ENCODE results near the gene RTL5.

Gene RTL5

DNA sequence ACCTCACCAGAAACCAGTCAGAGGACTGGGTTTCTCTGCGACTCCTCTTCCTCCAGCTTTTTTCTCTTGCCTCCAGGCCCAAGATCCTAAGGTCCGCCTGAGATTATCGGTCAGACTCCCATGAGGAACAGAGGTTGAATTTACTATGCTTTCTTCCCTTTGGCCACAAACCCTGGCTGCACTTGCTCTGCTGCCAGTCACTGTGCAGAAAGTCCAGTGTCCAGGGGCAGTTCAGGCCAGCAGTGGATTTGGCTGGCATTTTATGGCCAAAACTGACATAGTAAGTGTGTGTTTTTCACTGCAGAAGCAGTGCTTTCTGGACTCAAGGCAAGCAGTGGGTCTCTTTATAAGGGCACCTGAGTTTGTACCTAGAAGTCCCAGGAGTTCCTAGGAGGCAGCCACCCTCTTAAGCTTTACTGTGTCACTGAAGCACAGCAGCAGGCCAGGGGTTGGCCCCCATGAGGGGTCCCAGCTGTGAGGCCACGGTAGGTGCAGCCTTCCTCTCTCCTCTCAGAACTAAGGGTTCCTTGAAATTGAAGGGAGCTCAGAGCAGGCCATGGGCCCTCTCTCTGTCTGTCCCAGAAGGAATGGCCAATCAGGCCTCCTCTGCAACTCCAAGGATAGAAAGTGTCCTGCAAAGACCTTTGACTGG lies 3.4 kb downstream of the RTL5 start:
- Histone ChIP-seq H3K4me1 (peaks cover 31% of the 10 kb centered on the region), H3K9me3 (ENCODE audit: control insufficient read depth, low read length) (no peaks in the 10 kb centered on the region), H3K27ac (no peak overlapping the region), H3K36me3 (ENCODE audit: control insufficient read depth, insufficient read depth, low read length) (no peaks in the 10 kb centered on the region), H3K27me3 (ENCODE audit: control insufficient read depth, insufficient read depth, low read length) (no peaks in the 10 kb centered on the region), H3K79me2 (no peaks in the 10 kb centered on the region), H2AFZ (no peak overlapping the region), H3K9ac (no peak overlapping the region), H3K4me3 (ENCODE audit: low read depth, low read length) (no peak overlapping the region), H3K4me2 (ENCODE audit: low read length) (no peak overlapping the region)
- TF ChIP-seq, protein P1, sequence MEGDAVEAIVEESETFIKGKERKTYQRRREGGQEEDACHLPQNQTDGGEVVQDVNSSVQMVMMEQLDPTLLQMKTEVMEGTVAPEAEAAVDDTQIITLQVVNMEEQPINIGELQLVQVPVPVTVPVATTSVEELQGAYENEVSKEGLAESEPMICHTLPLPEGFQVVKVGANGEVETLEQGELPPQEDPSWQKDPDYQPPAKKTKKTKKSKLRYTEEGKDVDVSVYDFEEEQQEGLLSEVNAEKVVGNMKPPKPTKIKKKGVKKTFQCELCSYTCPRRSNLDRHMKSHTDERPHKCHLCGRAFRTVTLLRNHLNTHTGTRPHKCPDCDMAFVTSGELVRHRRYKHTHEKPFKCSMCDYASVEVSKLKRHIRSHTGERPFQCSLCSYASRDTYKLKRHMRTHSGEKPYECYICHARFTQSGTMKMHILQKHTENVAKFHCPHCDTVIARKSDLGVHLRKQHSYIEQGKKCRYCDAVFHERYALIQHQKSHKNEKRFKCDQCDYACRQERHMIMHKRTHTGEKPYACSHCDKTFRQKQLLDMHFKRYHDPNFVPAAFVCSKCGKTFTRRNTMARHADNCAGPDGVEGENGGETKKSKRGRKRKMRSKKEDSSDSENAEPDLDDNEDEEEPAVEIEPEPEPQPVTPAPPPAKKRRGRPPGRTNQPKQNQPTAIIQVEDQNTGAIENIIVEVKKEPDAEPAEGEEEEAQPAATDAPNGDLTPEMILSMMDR (IDR thresholded peaks at IDR 0.05): no peak

DNA sequence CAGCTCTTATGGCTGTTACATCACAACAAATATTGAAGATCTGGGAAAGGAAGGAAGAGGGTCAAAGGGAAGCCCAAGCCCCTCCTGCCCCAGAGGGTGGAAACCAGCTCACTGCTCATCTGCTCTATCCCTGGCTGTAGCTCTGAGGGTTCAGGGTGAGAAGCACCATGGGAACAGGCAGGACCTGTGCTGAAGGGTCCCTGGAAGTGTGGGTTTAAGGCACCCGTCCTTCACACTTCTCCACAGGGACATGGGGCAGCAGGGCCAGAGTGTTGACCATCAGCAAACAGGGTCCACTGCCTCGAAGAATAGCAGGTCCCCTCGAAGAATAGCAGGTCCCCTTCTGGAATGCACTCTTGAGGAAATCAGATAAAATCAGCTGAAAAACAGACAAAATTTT lies 4.4 kb downstream of the RTL5 start:
- Histone ChIP-seq H3K79me2 (no peaks in the 10 kb centered on the region), H3K9me3 (ENCODE audit: control insufficient read depth, low read length) (no peaks in the 10 kb centered on the region), H3K4me1 (peaks cover 38% of the 10 kb centered on the region), H3K4me3 (ENCODE audit: low read depth, low read length) (no peak overlapping the region), H3K9ac (no peak overlapping the region), H3K27ac (no peak overlapping the region), H3K4me2 (ENCODE audit: low read length) (no peak overlapping the region), H2AFZ (no peak overlapping the region), H3K36me3 (ENCODE audit: control insufficient read depth, insufficient read depth, low read length) (no peaks in the 10 kb centered on the region), H3K27me3 (ENCODE audit: control insufficient read depth, insufficient read depth, low read length) (no peaks in the 10 kb centered on the region)
- TF ChIP-seq, protein P1 (IDR thresholded peaks at IDR 0.05): no peak

DNA sequence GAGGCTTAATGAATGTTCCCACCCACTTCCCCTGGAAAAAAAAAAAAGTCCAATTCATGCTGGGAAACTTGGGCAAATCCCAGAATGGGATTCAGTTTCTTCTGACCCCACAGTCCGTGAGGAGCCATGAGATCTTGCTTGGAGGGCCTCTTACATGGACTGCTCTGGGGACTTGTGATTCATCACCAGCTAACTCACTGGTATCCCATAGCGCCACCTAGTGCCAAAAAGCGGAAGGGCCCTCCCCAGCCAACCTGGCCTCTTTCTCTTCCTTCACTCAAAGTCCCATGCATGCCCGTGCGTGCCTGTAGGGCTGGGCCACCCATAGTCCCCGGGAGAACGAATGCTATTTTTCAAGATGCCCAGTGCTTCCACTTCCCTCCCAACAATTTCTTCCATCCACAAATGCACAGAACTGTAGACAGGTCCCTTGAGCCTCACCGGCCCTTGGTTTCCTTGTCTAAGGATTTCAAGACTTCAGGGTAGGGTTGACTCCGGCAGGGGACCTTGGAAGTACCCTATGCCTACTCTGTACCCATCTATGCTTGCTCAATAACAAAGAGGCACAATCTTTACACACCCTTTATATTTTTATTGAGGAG lies 5.1 kb downstream of the RTL5 start:
- H3K27ac ChIP-seq: peak overlapping the region; percentile 53
- no peak overlapping the region for H3K9ac ChIP-seq
- H2AFZ ChIP-seq: no peak overlapping the region
- TF ChIP-seq, protein P1 (IDR thresholded peaks at IDR 0.05): peak; percentile 71
- H3K4me2 ChIP-seq (ENCODE audit: low read length): no peak overlapping the region
- peaks cover 44% of the 10 kb centered on the region for H3K4me1 ChIP-seq
- no peaks in the 10 kb centered on the region for H3K27me3 ChIP-seq (ENCODE audit: control insufficient read depth, insufficient read depth, low read length)
- no peaks in the 10 kb centered on the region for H3K9me3 ChIP-seq (ENCODE audit: control insufficient read depth, low read length)
- no peaks in the 10 kb centered on the region for H3K36me3 ChIP-seq (ENCODE audit: control insufficient read depth, insufficient read depth, low read length)
- H3K4me3 ChIP-seq (ENCODE audit: low read depth, low read length): no peak overlapping the region
- no peaks in the 10 kb centered on the region for H3K79me2 ChIP-seq

DNA sequence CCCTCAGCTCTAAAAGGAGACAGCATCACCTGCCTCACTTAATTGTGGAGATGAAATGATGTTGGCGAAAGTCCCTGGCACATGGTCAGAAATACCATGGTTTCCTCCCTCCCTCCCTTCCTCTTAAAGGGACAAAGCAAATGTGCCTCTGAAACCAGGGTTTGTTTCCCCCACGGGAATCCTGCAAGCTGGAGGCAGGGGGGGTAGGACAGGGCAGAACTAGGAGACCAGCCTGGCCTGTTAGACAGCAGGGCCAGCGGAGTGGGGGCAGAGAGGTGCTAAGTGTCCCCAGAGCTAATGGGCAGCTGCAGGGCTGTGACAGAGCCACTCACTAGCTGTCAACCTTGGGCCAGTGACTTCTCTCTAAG lies 5.7 kb downstream of the RTL5 start:
- Histone ChIP-seq H3K27ac (peak overlapping the region; percentile 53), H3K27me3 (ENCODE audit: control insufficient read depth, insufficient read depth, low read length) (no peaks in the 10 kb centered on the region), H3K4me2 (ENCODE audit: low read length) (no peak overlapping the region), H3K9me3 (ENCODE audit: control insufficient read depth, low read length) (no peaks in the 10 kb centered on the region), H3K9ac (no peak overlapping the region), H3K4me1 (peaks cover 47% of the 10 kb centered on the region), H3K4me3 (ENCODE audit: low read depth, low read length) (no peak overlapping the region), H3K36me3 (ENCODE audit: control insufficient read depth, insufficient read depth, low read length) (no peaks in the 10 kb centered on the region), H3K79me2 (no peaks in the 10 kb centered on the region), H2AFZ (no peak overlapping the region)
- TF ChIP-seq, protein P1 (IDR thresholded peaks at IDR 0.05): no peak
